Measurements from ENCODE around the gene SYNDIG1.

Gene SYNDIG1

DNA sequence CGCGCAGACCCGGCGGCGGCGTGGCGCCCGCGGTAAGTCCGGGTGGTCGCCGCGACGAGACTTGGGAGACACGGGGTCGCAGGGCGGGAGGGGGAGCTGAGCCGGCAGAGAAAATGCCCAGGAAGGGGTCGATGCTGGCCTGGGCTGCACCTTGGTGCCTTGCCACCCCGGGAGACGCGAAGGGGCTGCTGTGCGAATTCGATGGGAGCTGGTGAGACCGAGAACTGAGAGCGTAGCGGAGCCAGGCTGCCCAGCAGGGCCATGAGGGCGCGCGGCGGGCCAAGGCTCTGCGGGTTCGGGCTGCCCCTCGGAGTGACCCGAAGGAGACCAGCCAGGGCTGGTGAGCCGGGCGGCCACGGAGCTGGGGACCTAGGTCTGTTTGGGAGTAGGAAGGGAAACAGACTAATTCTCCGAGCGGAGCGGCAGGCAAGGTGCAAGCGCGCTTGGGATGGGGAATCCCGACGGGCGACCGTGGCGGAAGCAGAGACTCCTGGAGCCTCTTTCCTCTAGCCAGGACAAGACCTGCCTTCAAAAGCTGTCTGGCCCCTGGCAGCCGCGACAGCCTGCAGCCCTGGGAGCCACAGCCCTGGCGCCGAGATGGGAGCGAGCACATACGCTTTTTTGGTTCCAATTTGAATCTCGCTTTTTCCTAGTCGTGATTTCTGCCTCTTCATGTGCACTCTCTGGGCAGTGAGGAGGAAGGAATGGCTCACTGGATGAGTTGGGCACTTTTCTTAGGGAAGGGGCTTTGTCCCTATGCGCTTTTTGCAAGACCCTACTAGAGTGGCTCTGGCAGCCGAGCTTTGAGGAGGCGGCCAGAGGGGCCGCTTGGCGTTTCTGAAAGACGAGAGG lies 691 bp downstream of the SYNDIG1 start:
- DNase-seq (ENCODE audit: low read depth), result no peak

GRCh38 chr20:24470746-24471582 lies 1.5 kb downstream of the SYNDIG1 start:
- TF ChIP-seq, protein P1, sequence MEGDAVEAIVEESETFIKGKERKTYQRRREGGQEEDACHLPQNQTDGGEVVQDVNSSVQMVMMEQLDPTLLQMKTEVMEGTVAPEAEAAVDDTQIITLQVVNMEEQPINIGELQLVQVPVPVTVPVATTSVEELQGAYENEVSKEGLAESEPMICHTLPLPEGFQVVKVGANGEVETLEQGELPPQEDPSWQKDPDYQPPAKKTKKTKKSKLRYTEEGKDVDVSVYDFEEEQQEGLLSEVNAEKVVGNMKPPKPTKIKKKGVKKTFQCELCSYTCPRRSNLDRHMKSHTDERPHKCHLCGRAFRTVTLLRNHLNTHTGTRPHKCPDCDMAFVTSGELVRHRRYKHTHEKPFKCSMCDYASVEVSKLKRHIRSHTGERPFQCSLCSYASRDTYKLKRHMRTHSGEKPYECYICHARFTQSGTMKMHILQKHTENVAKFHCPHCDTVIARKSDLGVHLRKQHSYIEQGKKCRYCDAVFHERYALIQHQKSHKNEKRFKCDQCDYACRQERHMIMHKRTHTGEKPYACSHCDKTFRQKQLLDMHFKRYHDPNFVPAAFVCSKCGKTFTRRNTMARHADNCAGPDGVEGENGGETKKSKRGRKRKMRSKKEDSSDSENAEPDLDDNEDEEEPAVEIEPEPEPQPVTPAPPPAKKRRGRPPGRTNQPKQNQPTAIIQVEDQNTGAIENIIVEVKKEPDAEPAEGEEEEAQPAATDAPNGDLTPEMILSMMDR (IDR thresholded peaks at IDR 0.05; ENCODE audit: control insufficient read depth, extremely low read depth, insufficient read depth), result no peak
- no peak overlapping the region for H3K4me3 ChIP-seq (ENCODE audit: low read depth, low read length)
- no peak for DNase-seq (ENCODE audit: low read depth)

More for the DNA sequence above, 691 bp downstream of the SYNDIG1 start:
- no peak overlapping the region for H3K4me3 ChIP-seq (ENCODE audit: low read depth, low read length)
- TF ChIP-seq, protein P1 (IDR thresholded peaks at IDR 0.05; ENCODE audit: control insufficient read depth, extremely low read depth, insufficient read depth), result no peak

- no peak for DNase-seq (ENCODE audit: low read depth)
- TF ChIP-seq, protein P1 (IDR thresholded peaks at IDR 0.05; ENCODE audit: control insufficient read depth, extremely low read depth, insufficient read depth), result peak; percentile 1; the same call in 1 of the 2 replicates
- H3K4me3 ChIP-seq (ENCODE audit: low read depth, low read length), result no peak overlapping the region
Measured at GRCh38 chr20:24472426-24472825, 3.0 kb downstream of the SYNDIG1 start.

DNA sequence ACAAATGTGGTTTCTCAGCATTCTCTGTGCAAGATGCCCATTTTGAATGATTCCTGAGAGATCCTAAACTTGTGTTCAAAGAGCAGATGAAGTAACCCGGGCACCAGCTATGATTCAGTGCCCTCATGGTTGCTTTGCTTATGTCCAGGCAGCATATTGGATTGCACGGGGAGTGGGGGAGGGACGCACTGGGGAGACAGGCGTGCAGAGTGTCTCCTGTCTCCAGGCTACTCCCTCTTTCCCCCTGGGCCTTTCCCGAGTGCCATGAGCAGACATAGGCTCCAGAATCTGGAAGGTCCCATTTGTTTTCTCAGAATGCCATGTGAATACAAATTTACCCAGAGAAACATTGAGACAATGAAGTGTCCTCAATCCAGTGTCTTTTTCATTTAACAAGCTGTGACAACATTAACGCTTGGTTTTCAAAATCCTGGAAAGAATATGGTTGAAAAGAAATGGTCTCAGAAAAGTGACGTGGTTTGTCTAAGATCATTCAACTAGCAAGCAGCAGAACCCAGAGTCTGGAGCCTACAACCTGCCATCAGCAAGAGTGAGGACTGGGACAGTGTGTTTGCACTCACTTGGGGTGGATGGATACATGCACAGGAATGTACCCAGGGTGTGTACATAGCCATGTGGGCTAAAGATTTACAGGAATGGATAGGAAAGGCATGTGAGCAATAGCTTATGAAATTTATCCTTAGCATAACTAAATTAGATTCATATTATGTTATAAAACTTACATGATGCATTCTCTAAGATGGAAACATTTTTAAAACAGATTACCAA lies 4.2 kb downstream of the SYNDIG1 start:
- DNase-seq (ENCODE audit: low read depth), result no peak
- no peak overlapping the region for H3K4me3 ChIP-seq (ENCODE audit: low read depth, low read length)

DNA sequence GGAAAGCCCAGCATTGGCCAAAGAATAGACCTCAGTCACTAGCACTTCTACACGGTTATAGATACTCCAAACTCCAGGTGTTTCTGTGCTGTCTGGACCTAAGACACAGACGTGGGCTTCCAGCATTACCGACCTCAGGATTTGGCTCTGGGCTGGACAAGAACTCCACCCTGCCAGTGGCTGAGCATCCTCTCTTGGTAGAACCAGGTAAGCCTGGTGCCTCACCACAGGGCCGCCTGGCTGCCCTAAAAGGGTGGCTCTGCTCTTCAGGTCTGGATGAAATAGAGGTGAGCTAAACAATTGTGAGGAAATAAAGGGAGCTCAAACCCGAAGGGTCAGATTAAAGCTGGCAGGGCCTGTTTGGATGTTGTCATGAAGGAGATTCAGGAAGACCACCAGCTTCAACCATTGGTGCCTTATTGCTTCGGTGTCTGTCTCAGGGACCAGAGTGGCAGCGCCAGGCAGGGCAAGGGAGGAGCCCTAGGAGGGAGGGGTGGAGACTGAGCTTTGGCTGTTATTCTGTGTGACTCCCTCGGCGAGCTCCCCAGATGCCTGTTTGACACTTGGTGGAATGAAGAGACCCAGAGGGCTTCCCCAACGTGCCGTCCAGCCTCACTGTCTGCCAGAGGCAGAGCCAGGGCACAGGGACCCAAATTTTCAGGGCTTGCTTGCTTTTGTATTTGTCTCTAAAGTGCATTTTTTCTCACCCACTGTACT lies 8.6 kb downstream of the SYNDIG1 start:
- no peak for DNase-seq (ENCODE audit: low read depth)
- H3K4me3 ChIP-seq (ENCODE audit: low read depth, low read length), result no peak overlapping the region
- TF ChIP-seq, protein P1 (IDR thresholded peaks at IDR 0.05; ENCODE audit: control insufficient read depth, extremely low read depth, insufficient read depth), result no peak

More for the DNA sequence above, 4.2 kb downstream of the SYNDIG1 start:
- TF ChIP-seq, protein P1 (IDR thresholded peaks at IDR 0.05; ENCODE audit: control insufficient read depth, extremely low read depth, insufficient read depth), result no peak

DNA sequence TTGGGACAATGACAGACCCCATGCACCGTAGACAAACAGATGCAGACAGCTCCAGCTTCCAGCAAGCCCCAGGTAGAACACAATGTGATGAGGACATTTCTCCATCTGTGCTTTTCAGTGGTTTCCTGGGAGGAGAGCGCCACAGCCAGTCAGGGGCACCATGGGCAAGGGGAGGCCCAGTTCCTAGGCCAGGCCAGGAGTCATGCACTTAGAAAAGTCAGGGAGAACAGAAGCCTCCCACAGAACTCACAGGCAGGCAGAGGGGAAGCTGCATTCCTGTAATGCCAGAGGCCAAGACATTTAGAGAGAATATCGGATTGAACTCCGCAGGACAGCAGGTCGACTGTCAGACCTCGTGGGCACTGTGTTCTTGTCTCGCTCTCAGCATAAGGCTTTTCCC lies 9.2 kb downstream of the SYNDIG1 start:
- H3K4me3 ChIP-seq (ENCODE audit: low read depth, low read length), result no peak overlapping the region
- TF ChIP-seq, protein P1 (IDR thresholded peaks at IDR 0.05; ENCODE audit: control insufficient read depth, extremely low read depth, insufficient read depth), result no peak
- DNase-seq (ENCODE audit: low read depth), result no peak
